Right lobe of liver (tissue), 6 donors: ENCODE measurements around the gene NAA15. TPM values are rescaled to one million over a fixed set of nuclear protein-coding genes. Genes with fewer than 3 reads are reported as not detected.

Experiments
- ATAC-seq, 4 donors: fragments of 200-7000 bp; cut with Tn5 transposase; one replicate each; pipeline ENCODE4 v1.9.1; 2020; ENCODE audit warnings: mild to moderate bottlenecking in 4 of 4, moderate library complexity in 4 of 4
- DNase-seq, 3 donors: peaks; one replicate each; pipeline ENCODE4 v3.0.0-alpha.2; 2020
- H3K27ac ChIP-seq, 3 donors: fragments of 200-600 bp; one replicate each; pipeline ENCODE4 v1.8.0; 2022
- H3K27me3 ChIP-seq, 2 donors: fragments of 200-600 bp; one replicate each; pipeline ENCODE4 v1.8.0; 2022
- H3K36me3 ChIP-seq, 4 donors: fragments of 200-600 bp; sonication (generic) in 1 of 4; one replicate each; pipeline versions ENCODE4 v1.5.1 to v1.8.0; 2017 to 2022; ENCODE audit warnings: control low read depth in 1 of 4
- H3K4me1 ChIP-seq, 4 donors: fragments of 200-600 bp; sonication (generic) in 1 of 4; one replicate each; pipeline versions ENCODE4 v1.5.1 to v1.8.0; 2017 to 2022; ENCODE audit warnings: control low read depth in 1 of 4
- H3K4me3 ChIP-seq, 3 donors: fragments of 200-600 bp; one replicate each; pipeline ENCODE4 v1.8.0; 2022
- H3K9me3 ChIP-seq, 4 donors: fragments of 200-600 bp; sonication (generic) in 1 of 4; one replicate each; pipeline versions ENCODE4 v1.5.1 to v1.8.0; 2017 to 2022; ENCODE audit warnings: control low read depth in 1 of 4
- POLR2A ChIP-seq: fragments of 450-650 bp; IDR thresholded peaks from one replicate; pipeline ENCODE4 v1.6.1; 2017; ENCODE audit warnings: antibody characterized with exemption, mild to moderate bottlenecking
- WGBS: methylation state at CpG from one replicate; pipeline ENCODE4 v1.1.6; 2018; ENCODE audit warnings: low coverage, low lambda C conversion rate; ENCODE audit not compliant: insufficient coverage; ENCODE audit errors: missing lambda C conversion rate; 5-methylcytosine and 5-hydroxymethylcytosine counted together
- intact Hi-C, 2 donors: fragments of 100-400 bp; cut with DNase I; formaldehyde crosslinking; loops; one replicate each; pipeline versions ENCODE4 v1.11.2 to v1.14.1; 2022
- total RNA-seq, 6 experiments: library from RNA; depleted of rRNA in 2 of 6; stranded (reverse); fragments of >200 nt in 2 of 6; fragmentation: NEBNext Ultra II Directional in 3 of 6; extraction: Animal tissue kit (Norgen Biotek cat#: 25700) in 3 of 6; gene quantifications; one replicate each; pipeline versions ENCODE4 v1.1.0 to v1.2.4, GENCODE V29; 2016 to 2023
- TF ChIP-seq, protein P1 (sequence below), 4 donors: fragments of 200-600 bp in 3 of 4; fragments of 450-650 bp in 1 of 4; IDR thresholded peaks; one replicate each; pipeline versions ENCODE4 v1.5.1 to v1.8.0; 2016 to 2022; ENCODE audit warnings: antibody characterized with exemption in 4 of 4, mild to moderate bottlenecking in 2 of 4
- donor health status: DM: no; HTN: yes; CAD: no.
- donor health status: DM: no; HTN: no; CAD: no.
- donor health status: DM: no; HTN: no; CAD: no.
- donor health status: DM: no; HTN: yes; CAD: no.
- donor health status: DM: no; HTN: yes; CAD: no.

The NAA15 gene
- total RNA-seq, 6 experiments from 2014 or later: 13.3 to 19.8 (median 16.5) TPM

DNA sequence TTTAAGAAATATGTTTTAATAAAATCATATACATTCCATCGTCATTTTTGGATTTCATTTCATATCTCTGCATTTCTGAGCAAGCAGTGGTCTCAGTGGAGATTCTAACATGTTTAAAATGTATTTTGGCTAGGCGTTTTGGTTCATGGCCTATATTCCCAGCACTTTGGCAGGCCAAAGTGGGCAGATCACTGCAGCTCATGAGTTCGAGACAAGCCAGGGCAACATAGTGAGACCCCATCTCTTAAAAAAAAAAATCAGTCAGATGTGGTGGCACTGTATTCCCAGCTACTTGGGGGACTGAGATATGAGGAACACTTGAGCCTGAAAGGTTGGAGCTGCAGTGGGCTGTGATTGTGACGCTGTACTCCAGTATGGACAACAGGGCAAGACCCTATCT lies 85.1 kb downstream of the NAA15 start:
- intact Hi-C loops: no loop called here
- TF ChIP-seq, protein P1, sequence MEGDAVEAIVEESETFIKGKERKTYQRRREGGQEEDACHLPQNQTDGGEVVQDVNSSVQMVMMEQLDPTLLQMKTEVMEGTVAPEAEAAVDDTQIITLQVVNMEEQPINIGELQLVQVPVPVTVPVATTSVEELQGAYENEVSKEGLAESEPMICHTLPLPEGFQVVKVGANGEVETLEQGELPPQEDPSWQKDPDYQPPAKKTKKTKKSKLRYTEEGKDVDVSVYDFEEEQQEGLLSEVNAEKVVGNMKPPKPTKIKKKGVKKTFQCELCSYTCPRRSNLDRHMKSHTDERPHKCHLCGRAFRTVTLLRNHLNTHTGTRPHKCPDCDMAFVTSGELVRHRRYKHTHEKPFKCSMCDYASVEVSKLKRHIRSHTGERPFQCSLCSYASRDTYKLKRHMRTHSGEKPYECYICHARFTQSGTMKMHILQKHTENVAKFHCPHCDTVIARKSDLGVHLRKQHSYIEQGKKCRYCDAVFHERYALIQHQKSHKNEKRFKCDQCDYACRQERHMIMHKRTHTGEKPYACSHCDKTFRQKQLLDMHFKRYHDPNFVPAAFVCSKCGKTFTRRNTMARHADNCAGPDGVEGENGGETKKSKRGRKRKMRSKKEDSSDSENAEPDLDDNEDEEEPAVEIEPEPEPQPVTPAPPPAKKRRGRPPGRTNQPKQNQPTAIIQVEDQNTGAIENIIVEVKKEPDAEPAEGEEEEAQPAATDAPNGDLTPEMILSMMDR (IDR thresholded peaks at IDR 0.05): no peak
- TF ChIP-seq POLR2A: no peak
- ATAC-seq: no peak

DNA sequence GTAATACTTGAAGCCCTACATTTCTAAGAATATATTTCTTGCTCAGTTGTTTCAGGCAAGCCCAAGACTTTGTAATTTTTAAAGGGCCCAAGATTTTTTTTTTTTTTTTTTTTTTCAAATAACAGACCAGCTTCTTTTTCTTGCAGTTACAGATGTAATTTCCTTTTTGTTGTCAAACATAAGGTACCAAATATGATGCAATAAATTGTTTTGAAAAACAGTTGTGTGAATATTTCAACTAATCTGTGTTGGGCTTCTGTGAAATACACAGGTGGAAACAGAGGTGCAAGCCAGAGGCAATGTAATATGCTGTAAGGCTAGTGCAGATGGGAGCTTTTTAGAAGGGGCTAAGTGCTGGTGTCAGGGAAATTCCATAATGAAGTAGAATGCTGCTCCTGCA lies 87.8 kb downstream of the NAA15 start:
- no peak overlapping the region for H3K27ac ChIP-seq
- H3K4me3 ChIP-seq: no peak overlapping the region
- no peaks in the 10 kb centered on the region for H3K9me3 ChIP-seq
- no peaks in the 10 kb centered on the region for H3K27me3 ChIP-seq
- no peak for ATAC-seq
- intact Hi-C loops: no loop called here
- TF ChIP-seq POLR2A: no peak
- TF ChIP-seq, protein P1 (IDR thresholded peaks at IDR 0.05): no peak
- DNase-seq: no peak
- peaks cover 0 to 7% (median 0%) of the 10 kb centered on the region in 4 donors for H3K4me1 ChIP-seq
- H3K36me3 ChIP-seq: peaks cover 0 to 3% (median 0%) of the 10 kb centered on the region in 4 donors

More for the DNA sequence above, 85.1 kb downstream of the NAA15 start:
- H3K36me3 ChIP-seq: peaks cover 0 to 3% (median 0%) of the 10 kb centered on the region in 4 donors
- no peaks in the 10 kb centered on the region for H3K4me1 ChIP-seq
- no peaks in the 10 kb centered on the region for H3K9me3 ChIP-seq
- no peak for DNase-seq
- H3K4me3 ChIP-seq: no peak overlapping the region
- H3K27ac ChIP-seq: no peak overlapping the region
- WGBS: 88% methylated on average over 4 of the region's 4 CpGs
- H3K27me3 ChIP-seq: no peaks in the 10 kb centered on the region

DNA sequence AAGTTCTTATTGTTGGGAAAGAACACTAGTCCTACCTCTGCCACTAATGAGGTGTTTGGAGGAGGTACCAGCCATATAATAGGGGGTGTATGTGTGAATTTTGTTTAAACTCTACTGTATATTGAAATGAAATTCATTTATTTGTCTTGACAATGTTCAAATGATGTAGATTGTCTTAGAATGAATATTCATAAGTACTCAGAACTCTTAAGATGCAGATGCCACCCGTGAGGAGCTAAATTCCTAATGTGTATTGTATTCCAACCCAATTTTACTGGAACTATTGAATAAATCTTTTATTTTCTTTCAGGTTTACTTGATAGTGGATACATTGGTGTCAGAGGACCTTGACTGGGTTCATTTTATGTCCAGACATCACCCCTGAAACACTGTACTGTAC lies 88.7 kb downstream of the NAA15 start:
- no peaks in the 10 kb centered on the region for H3K27me3 ChIP-seq
- H3K4me1 ChIP-seq: peaks cover 0 to 7% (median 0%) of the 10 kb centered on the region in 4 donors
- DNase-seq: no peak
- H3K9me3 ChIP-seq: no peaks in the 10 kb centered on the region
- TF ChIP-seq POLR2A: no peak
- TF ChIP-seq, protein P1 (IDR thresholded peaks at IDR 0.05): no peak
- H3K4me3 ChIP-seq: no peak overlapping the region
- intact Hi-C loops: no loop called here
- peaks cover 0 to 3% (median 0%) of the 10 kb centered on the region in 4 donors for H3K36me3 ChIP-seq
- no peak overlapping the region for H3K27ac ChIP-seq
- 100% methylated on average over 1 of the region's 1 CpG for WGBS
- ATAC-seq: no peak

DNA sequence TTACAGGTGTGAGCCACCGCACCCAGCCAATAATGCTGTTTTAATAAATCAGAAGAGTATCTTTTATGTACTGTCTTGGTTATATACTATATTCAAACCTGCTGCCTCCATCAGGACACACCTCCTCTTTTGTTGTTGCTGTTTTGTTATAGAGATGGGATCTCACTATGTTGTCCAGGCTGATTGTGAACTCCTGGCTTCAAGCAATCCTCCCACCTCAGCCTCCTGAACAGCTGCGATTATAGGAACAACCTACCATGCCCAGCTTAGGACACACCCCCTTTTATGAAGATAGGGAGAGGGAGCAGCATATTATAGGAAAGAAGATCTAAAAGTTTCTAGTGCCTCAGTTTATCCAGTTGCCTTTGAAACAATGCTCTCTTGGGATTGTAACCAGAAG lies 90.4 kb downstream of the NAA15 start:
- peaks cover 0 to 7% (median 0%) of the 10 kb centered on the region in 4 donors for H3K4me1 ChIP-seq
- no peak for DNase-seq
- H3K9me3 ChIP-seq: no peaks in the 10 kb centered on the region
- no peak overlapping the region for H3K27ac ChIP-seq
- intact Hi-C loops: no loop called here
- no peak for ATAC-seq
- no peak overlapping the region for H3K4me3 ChIP-seq
- H3K36me3 ChIP-seq: no peaks in the 10 kb centered on the region
- H3K27me3 ChIP-seq: no peaks in the 10 kb centered on the region
- WGBS: 92% methylated on average over 2 of the region's 2 CpGs
- no peak for TF ChIP-seq POLR2A
- TF ChIP-seq, protein P1 (IDR thresholded peaks at IDR 0.05): no peak

DNA sequence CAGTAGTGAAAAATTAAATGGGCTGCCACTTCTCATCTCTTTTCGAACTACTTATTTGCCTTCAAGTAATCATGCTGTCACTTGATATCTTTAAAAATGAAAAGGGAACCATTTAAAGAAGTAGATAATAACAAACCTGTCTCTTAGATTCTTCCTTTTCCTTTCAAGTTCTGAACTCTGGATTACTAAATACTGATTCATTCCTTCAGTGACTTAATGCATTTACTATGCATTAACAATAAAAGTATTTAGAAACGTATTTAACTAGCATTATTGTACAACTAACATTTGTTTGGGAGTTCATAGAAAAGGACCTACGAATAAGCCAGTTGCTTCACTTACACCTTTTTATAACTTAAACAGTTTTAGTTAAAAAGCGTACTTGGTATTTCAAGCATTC lies 91.5 kb downstream of the NAA15 start:
- 95% methylated on average over 4 of the region's 4 CpGs for WGBS
- no peaks in the 10 kb centered on the region for H3K9me3 ChIP-seq
- H3K27ac ChIP-seq: no peak overlapping the region
- ATAC-seq: no peak
- no peaks in the 10 kb centered on the region for H3K36me3 ChIP-seq
- TF ChIP-seq POLR2A: no peak
- TF ChIP-seq, protein P1 (IDR thresholded peaks at IDR 0.05): no peak
- DNase-seq: no peak
- H3K27me3 ChIP-seq: no peaks in the 10 kb centered on the region
- intact Hi-C loops: no loop called here
- H3K4me1 ChIP-seq: peaks cover 0 to 7% (median 0%) of the 10 kb centered on the region in 4 donors
- H3K4me3 ChIP-seq: no peak overlapping the region
